H9 (cell line): Measurements from ENCODE around the gene DUS2. TPM values are rescaled to one million over a fixed set of nuclear protein-coding genes. Genes with fewer than 3 reads are reported as not detected.

Experiments used
- DNase-seq: peaks from one replicate; pipeline ENCODE4 v3.0.0-alpha.2; 2017
- H2AFZ ChIP-seq: one replicate; pipeline ENCODE4 v1.6.1; 2013; ENCODE audit warnings: mild to moderate bottlenecking, low read length, control low read depth, moderate library complexity
- H2AK5ac ChIP-seq: 2 replicates; pipeline ENCODE4 v1.6.1; 2013; ENCODE audit warnings: low read length, control low read depth, mixed read lengths; ENCODE audit not compliant: insufficient read length
- H2BK120ac ChIP-seq: one replicate; pipeline ENCODE4 v1.6.1; 2013; ENCODE audit warnings: low read depth, mild to moderate bottlenecking, low read length, control low read depth, inconsistent platforms; ENCODE audit not compliant: poor library complexity, severe bottlenecking
- H2BK12ac ChIP-seq: 2 replicates; pipeline ENCODE4 v1.6.1; 2013; ENCODE audit warnings: low read length, control low read depth, mixed read lengths, low read depth; ENCODE audit not compliant: insufficient read length
- H2BK15ac ChIP-seq: 2 replicates; pipeline ENCODE4 v1.6.1; 2013; ENCODE audit warnings: low read depth, low read length, control low read depth
- H2BK20ac ChIP-seq: one replicate; pipeline ENCODE4 v1.6.1; 2013; ENCODE audit warnings: low read depth, mild to moderate bottlenecking, low read length, control low read depth, inconsistent platforms; ENCODE audit not compliant: poor library complexity, severe bottlenecking
- H2BK5ac ChIP-seq: 2 replicates; pipeline ENCODE4 v1.6.1; 2013; ENCODE audit warnings: low read length, control low read depth, mixed read lengths; ENCODE audit not compliant: insufficient read length
- H3K14ac ChIP-seq: 2 replicates; pipeline ENCODE4 v1.6.1; 2013; ENCODE audit warnings: low read length, control low read depth; ENCODE audit not compliant: insufficient read depth
- H3K18ac ChIP-seq: 2 replicates; pipeline ENCODE4 v1.6.1; 2013; ENCODE audit warnings: low read depth, mild to moderate bottlenecking, mixed read lengths, low read length, control low read depth; ENCODE audit not compliant: insufficient read length
- H3K23ac ChIP-seq: 2 replicates; pipeline ENCODE4 v1.6.1; 2013; ENCODE audit warnings: low read length, control low read depth, mixed read lengths, low read depth; ENCODE audit not compliant: insufficient read length
- H3K23me2 ChIP-seq: 2 replicates; pipeline ENCODE4 v1.6.1; 2013; ENCODE audit warnings: low read depth, mild to moderate bottlenecking, mixed read lengths, low read length, control low read depth; ENCODE audit not compliant: insufficient read length, poor library complexity, severe bottlenecking
- H3K27ac ChIP-seq: 2 replicates; pipeline ENCODE4 v1.5.1; 2013; ENCODE audit warnings: low read length, control low read depth, mixed read lengths, low read depth; ENCODE audit not compliant: insufficient read length
- H3K27me3 ChIP-seq: 2 replicates; pipeline ENCODE4 v1.6.1; 2013; ENCODE audit warnings: low read length, control low read depth, inconsistent platforms; ENCODE audit not compliant: insufficient read depth
- H3K4ac ChIP-seq: 2 replicates; pipeline ENCODE4 v1.6.1; 2013; ENCODE audit warnings: low read depth, mild to moderate bottlenecking, control low read depth, inconsistent platforms, low read length, moderate library complexity
- H3K4me1 ChIP-seq: 2 replicates; pipeline ENCODE4 v1.6.1; 2013; ENCODE audit warnings: low read length, control low read depth, inconsistent platforms; ENCODE audit not compliant: insufficient read depth
- H3K4me2 ChIP-seq: 2 replicates; pipeline ENCODE4 v1.6.1; 2013; ENCODE audit warnings: low read length, control low read depth, mixed read lengths; ENCODE audit not compliant: insufficient read length, insufficient read depth
- H3K56ac ChIP-seq: 2 replicates; pipeline ENCODE4 v1.6.1; 2013; ENCODE audit warnings: low read depth, mild to moderate bottlenecking, mixed read lengths, low read length, control low read depth; ENCODE audit not compliant: insufficient read length
- H3K79me1 ChIP-seq: 2 replicates; pipeline ENCODE4 v1.6.1; 2013; ENCODE audit warnings: low read depth, mild to moderate bottlenecking, moderate library complexity, low read length, control low read depth, inconsistent platforms; ENCODE audit not compliant: insufficient read depth, poor library complexity, severe bottlenecking
- H3K79me2 ChIP-seq: 2 replicates; pipeline ENCODE4 v1.6.1; 2013; ENCODE audit warnings: low read length, control low read depth, inconsistent platforms; ENCODE audit not compliant: insufficient read depth
- H3K9ac ChIP-seq: 2 replicates; pipeline ENCODE4 v1.6.1; 2013; ENCODE audit warnings: low read length, control low read depth, mixed read lengths; ENCODE audit not compliant: insufficient read length; ENCODE audit errors: extremely low read depth
- H3K9me3 ChIP-seq: one replicate; pipeline ENCODE4 v1.6.1; 2013; ENCODE audit warnings: low read depth, low read length, inconsistent platforms; ENCODE audit not compliant: control insufficient read depth
- H3T11ph ChIP-seq: one replicate; pipeline ENCODE4 v1.6.1; 2013; ENCODE audit warnings: mild to moderate bottlenecking, low read length, control low read depth, inconsistent platforms
- H4K20me1 ChIP-seq: one replicate; pipeline ENCODE4 v1.6.1; 2013; ENCODE audit not compliant: control insufficient read depth, insufficient read length, insufficient read depth
- H4K5ac ChIP-seq: 2 replicates; pipeline ENCODE4 v1.6.1; 2013; ENCODE audit warnings: low read depth, mild to moderate bottlenecking, mixed read lengths, low read length, control low read depth; ENCODE audit not compliant: insufficient read length
- H4K8ac ChIP-seq: replicated peaks from 2 replicates; pipeline ENCODE4 v1.6.1; 2013; ENCODE audit warnings: low read length, control low read depth, mixed read lengths, low read depth; ENCODE audit not compliant: insufficient read length
- H4K91ac ChIP-seq: 2 replicates; pipeline ENCODE4 v1.6.1; 2013; ENCODE audit warnings: low read depth, mild to moderate bottlenecking, moderate library complexity, mixed read lengths, low read length, control low read depth; ENCODE audit not compliant: insufficient read length
- H3K27ac Mint-ChIP-seq, 3 experiments: 2 replicates in 2 of 3; 3 replicates in 1 of 3; pipeline ENCODE4 v1.8.0; 2020 to 2021; ENCODE audit warnings: mixed read lengths in 3 of 3, mild to moderate bottlenecking in 1 of 3, moderate library complexity in 1 of 3
- H3K27me3 Mint-ChIP-seq: 2 replicates; pipeline ENCODE4 v1.8.0; 2021; ENCODE audit warnings: low read depth, mild to moderate bottlenecking, moderate library complexity, mixed read lengths
- H3K36me3 Mint-ChIP-seq, 3 experiments: 2 replicates in 2 of 3; 3 replicates in 1 of 3; pipeline ENCODE4 v1.8.0; 2020 to 2021; ENCODE audit warnings: low read depth in 3 of 3, mixed read lengths in 3 of 3; ENCODE audit not compliant: insufficient read depth in 1 of 3
- H3K4me1 Mint-ChIP-seq, 2 experiments: 2 replicates each; pipeline ENCODE4 v1.8.0; 2020; ENCODE audit warnings: mixed read lengths in 2 of 2
- H3K4me3 Mint-ChIP-seq, 2 experiments: 2 replicates in 1 of 2; 3 replicates in 1 of 2; pipeline ENCODE4 v1.8.0; 2020 to 2021; ENCODE audit warnings: mild to moderate bottlenecking in 2 of 2, mixed read lengths in 2 of 2, moderate library complexity in 1 of 2
- H3K9me3 Mint-ChIP-seq, 2 experiments: 2 replicates in 1 of 2; 3 replicates in 1 of 2; pipeline ENCODE4 v1.8.0; 2020; ENCODE audit warnings: mild to moderate bottlenecking in 2 of 2, mixed read lengths in 2 of 2, moderate library complexity in 1 of 2
- WGBS: extraction: QIAGEN DNeasy Blood & Tissue Kit; methylation state at CpG from one replicate; pipeline ENCODE4 v1.1.7; 2013; ENCODE audit warnings: missing lambda C conversion rate, low lambda C conversion rate, mixed read lengths; ENCODE audit not compliant: insufficient read length; ENCODE audit errors: extremely low coverage; 5-methylcytosine and 5-hydroxymethylcytosine counted together
- total RNA-seq: library from RNA; stranded (reverse); gene quantifications from 2 replicates; pipeline ENCODE4 v1.2.1, GENCODE V29; 2021
- TF ChIP-seq, protein P1 (sequence below): fragments of 200-600 bp; sonication (generic); conservative IDR thresholded peaks from 3 replicates; pipeline ENCODE4 v1.8.0; 2021; ENCODE audit warnings: antibody characterized with exemption, mild to moderate bottlenecking

Gene DUS2
- total RNA-seq, 1 experiment from 2014 or later, result 28.5 TPM

DNA sequence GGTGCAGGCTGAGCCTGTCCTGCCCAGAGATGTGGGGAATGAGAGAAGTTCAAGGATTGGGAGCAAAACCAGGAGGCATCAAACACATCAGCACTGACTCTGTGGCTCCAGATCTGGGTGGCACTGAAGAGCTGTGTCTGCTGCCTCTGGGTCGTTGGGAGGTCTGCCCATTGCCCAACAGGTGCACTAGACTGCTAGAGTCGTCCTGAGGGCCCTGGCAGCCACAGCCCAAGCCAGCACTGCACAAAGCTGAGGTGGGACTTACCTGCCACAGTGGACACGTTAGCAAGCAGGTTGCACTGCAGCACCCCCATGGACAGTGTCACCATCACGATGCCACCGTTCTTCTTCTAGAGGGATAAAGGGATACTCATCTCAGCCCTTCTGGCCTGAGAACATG is 46.1 kb upstream of the DUS2 start:
- Histone ChIP-seq H3K9me3 (no peaks in the 10 kb centered on the region), H4K5ac (no peak overlapping the region)

More for the DNA sequence above, 46.1 kb upstream of the DUS2 start:
- TF ChIP-seq, protein P1, sequence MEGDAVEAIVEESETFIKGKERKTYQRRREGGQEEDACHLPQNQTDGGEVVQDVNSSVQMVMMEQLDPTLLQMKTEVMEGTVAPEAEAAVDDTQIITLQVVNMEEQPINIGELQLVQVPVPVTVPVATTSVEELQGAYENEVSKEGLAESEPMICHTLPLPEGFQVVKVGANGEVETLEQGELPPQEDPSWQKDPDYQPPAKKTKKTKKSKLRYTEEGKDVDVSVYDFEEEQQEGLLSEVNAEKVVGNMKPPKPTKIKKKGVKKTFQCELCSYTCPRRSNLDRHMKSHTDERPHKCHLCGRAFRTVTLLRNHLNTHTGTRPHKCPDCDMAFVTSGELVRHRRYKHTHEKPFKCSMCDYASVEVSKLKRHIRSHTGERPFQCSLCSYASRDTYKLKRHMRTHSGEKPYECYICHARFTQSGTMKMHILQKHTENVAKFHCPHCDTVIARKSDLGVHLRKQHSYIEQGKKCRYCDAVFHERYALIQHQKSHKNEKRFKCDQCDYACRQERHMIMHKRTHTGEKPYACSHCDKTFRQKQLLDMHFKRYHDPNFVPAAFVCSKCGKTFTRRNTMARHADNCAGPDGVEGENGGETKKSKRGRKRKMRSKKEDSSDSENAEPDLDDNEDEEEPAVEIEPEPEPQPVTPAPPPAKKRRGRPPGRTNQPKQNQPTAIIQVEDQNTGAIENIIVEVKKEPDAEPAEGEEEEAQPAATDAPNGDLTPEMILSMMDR, result no peak
- H3K27me3 Mint-ChIP-seq, result peaks cover 17% of the 10 kb centered on the region
- H3K9me3 Mint-ChIP-seq, result no peaks in the 10 kb centered on the region
- no peaks in the 10 kb centered on the region for H3K79me2 ChIP-seq
- no peak overlapping the region for H3K23ac ChIP-seq
- no peak overlapping the region for H2BK120ac ChIP-seq
- WGBS, result no CpG with 5 or more reads among the region's 5 CpGs
- H2BK20ac ChIP-seq, result no peak overlapping the region
- H2AK5ac ChIP-seq, result no peak overlapping the region
- no peak overlapping the region for H3K4me3 Mint-ChIP-seq
- no peaks in the 10 kb centered on the region for H3K36me3 Mint-ChIP-seq
- H4K91ac ChIP-seq, result no peak overlapping the region
- no peaks in the 10 kb centered on the region for H3K23me2 ChIP-seq
- no peak overlapping the region for H3K9ac ChIP-seq
- no peak overlapping the region for H3K18ac ChIP-seq
- no peak overlapping the region for H3K27ac ChIP-seq
- H3K27me3 ChIP-seq, result no peaks in the 10 kb centered on the region; the same call in 1 of the 2 replicates
- no peak overlapping the region for H3K14ac ChIP-seq
- no peak overlapping the region for H3K4me2 ChIP-seq
- H4K8ac ChIP-seq, result no peak overlapping the region
- H2BK5ac ChIP-seq, result no peak overlapping the region
- no peak overlapping the region for H3K27ac Mint-ChIP-seq
- no peak overlapping the region for H2BK15ac ChIP-seq
- no peak overlapping the region for H3T11ph ChIP-seq
- H2AFZ ChIP-seq, result no peak overlapping the region
- no peaks in the 10 kb centered on the region for H3K4me1 Mint-ChIP-seq
- H4K20me1 ChIP-seq, result no peaks in the 10 kb centered on the region
- no peak overlapping the region for H3K4ac ChIP-seq
- no peak overlapping the region for H2BK12ac ChIP-seq
- no peak overlapping the region for H3K56ac ChIP-seq
- no peaks in the 10 kb centered on the region for H3K4me1 ChIP-seq
- DNase-seq, result no peak
- no peaks in the 10 kb centered on the region for H3K79me1 ChIP-seq
